Measurements from ENCODE around the gene TGIF1.
"Not testable (repeated sequence)": the region's sequence is repeated elsewhere in the genome, so short reads cannot be mapped to it uniquely, and the experiment has no call there.

Gene TGIF1

DNA sequence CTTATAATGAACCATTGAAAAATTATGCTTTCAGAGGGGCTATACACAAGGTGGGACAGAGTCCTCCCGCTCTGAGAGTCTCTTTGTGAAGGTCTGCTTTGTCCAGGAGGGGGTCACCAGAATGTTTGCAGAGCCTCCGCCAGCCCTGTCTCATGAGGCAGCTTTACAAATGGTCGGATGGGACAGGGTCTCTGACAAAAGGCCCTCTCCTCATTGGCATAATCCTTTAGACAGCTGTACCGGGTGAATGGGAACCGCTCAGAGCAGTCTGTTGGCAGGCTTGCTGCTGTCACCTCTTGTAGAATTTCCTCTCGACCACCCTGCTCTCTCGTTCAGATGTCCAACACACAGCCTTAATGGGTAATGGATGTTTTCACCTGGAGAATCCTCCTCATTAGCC is 40.2 kb upstream of the TGIF1 start:
- no peak overlapping the region for H3K27ac ChIP-seq
- TF ChIP-seq CTCF (conservative IDR thresholded peaks at IDR 0.05): no peak

DNA sequence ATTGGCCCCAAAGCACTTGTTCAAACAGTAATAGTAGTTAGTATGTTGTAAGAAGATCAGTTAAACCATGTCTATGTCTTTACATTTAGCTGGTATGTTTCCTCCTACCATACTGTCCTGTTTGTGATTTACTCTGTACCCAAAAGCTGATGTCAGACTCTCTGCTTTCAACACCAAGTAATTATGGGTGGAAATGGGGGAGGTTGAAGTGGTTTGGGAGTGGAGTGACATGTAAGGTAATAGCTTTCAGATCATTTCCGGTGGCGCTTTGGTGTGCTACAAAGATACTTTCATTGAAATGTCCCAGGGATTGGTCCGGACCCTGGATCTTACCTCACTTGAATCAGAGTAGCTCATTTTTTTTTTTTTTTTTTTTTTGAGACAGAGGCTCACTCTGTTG is 39.7 kb upstream of the TGIF1 start:
- TF ChIP-seq CTCF (conservative IDR thresholded peaks at IDR 0.05): no peak

GRCh38 chr18:3410876-3411275 is 39.1 kb upstream of the TGIF1 start:
- H3K27ac ChIP-seq: not testable (repeated sequence)

More for the DNA sequence above, 39.7 kb upstream of the TGIF1 start:
- no peak overlapping the region for H3K27ac ChIP-seq

- no peak for TF ChIP-seq CTCF (conservative IDR thresholded peaks at IDR 0.05)
- no peak overlapping the region for H3K27ac ChIP-seq
Measured at GRCh38 chr18:3411327-3411726, 38.6 kb upstream of the TGIF1 start.

DNA sequence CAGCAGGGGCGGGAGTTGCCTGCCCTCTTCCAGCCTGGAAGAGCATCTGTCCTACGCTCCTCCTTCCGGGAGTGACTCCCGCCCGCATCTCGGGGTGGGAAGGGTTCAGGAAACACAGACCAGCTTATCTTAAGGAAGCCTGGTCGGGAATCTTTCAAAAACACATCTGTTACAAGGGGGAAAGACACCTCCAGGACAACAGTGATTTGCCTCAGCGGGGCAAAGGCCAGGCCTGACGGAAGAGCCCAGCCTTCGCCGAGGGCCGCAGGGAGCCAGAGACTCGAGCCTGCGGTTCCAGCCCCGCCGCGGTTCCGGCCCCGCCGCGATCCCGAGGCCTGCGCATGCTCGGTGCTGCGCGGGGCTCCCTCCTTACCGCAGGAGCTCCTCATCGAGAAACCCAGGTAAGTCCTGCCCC is 38.1 kb upstream of the TGIF1 start:
- TF ChIP-seq CTCF (conservative IDR thresholded peaks at IDR 0.05): no peak
- no peak overlapping the region for H3K27ac ChIP-seq

- not testable (repeated sequence) for H3K27ac ChIP-seq
Measured at GRCh38 chr18:3412528-3412927, 37.4 kb upstream of the TGIF1 start.

DNA sequence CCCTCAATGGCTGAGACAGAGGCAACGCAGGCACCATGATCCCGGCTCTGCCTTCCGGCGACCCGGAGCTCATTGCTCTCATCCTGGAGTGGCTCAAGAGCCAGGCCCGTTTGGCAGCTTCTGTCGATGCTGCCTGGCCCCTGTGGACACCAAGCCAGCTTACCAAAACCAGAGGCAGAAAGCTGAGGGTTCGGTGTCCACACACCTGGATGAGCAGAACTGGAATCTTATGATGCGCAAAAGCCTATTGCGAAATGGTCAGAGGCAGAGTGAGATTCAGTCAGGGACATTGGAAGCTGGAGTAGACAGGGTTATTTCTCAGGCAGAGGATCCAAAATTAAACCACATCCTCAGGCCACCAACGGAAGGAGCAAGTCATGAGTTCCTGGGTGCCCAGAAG is 34.9 kb upstream of the TGIF1 start:
- H3K27ac ChIP-seq: no peak overlapping the region
- TF ChIP-seq CTCF (conservative IDR thresholded peaks at IDR 0.05): no peak

DNA sequence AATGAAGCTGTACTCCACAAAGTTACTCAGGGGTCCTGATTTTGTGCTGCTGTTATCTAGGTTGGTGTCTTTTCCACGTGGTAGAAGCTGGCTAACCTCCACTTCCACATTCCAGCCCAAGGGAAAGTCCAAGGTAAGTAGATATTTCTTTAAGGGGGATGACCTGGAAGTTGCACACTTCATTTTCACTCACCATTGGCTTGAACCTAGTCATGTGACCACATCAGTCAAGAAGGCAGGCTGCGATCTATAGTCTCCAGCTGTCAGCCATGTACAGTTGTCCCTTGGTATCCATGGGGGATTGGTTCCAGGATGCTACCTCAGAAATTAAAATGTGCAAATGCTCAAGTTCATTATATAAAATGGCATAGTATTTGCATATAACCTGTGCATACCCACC is 31.9 kb upstream of the TGIF1 start:
- no peak overlapping the region for H3K27ac ChIP-seq
- no peak for TF ChIP-seq CTCF (conservative IDR thresholded peaks at IDR 0.05)

DNA sequence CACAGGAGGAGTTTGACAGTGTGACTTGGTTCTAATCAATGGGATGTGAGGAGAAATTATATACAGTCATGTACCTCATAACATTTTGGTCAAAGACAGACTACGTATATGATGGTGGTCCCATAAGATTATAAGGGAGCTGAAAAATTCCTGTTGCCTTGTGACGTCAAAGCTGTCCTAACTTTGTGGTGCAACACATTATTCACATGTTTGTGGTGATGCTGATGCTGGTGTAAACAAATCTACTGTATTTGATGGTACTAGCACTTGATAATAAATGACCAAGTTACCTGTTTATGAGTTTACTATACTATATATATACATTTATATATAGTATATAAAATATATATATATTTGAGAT is 29.1 kb upstream of the TGIF1 start:
- TF ChIP-seq CTCF (conservative IDR thresholded peaks at IDR 0.05): no peak
- H3K27ac ChIP-seq: no peak overlapping the region

Data from VCaP (cell line).